Transverse colon (tissue), 4 donors: ENCODE measurements around the gene FBXL4. TPM values are rescaled to one million over a fixed set of nuclear protein-coding genes. Genes with fewer than 3 reads are reported as not detected.

Source experiments
- DNase-seq: peaks from one replicate; pipeline ENCODE4 v3.0.0-alpha.2; 2019
- H3K27ac ChIP-seq, 4 donors: fragments of 200-600 bp; sonication (generic); 2 replicates each; pipeline ENCODE4 v1.5.1; 2016 to 2018; ENCODE audit warnings: inconsistent platforms in 4 of 4
- H3K27me3 ChIP-seq: fragments of 200-600 bp; sonication (generic); 2 replicates; pipeline ENCODE4 v1.5.1; 2017; ENCODE audit warnings: inconsistent platforms
- H3K36me3 ChIP-seq, 4 donors: fragments of 200-600 bp; sonication (generic); 2 replicates each; pipeline ENCODE4 v1.5.1; 2017 to 2019; ENCODE audit warnings: inconsistent platforms in 4 of 4
- H3K4me1 ChIP-seq, 4 donors: fragments of 200-600 bp; sonication (generic); 2 replicates each; pipeline ENCODE4 v1.5.1; 2017 to 2020; ENCODE audit warnings: inconsistent platforms in 4 of 4
- H3K4me3 ChIP-seq, 4 donors: fragments of 200-600 bp; sonication (generic); 1 replicate in 1 of 4; 2 replicates in 3 of 4; pipeline versions ENCODE4 v1.5.1 to v1.6.1; 2017 to 2019; ENCODE audit warnings: inconsistent platforms in 4 of 4
- H3K9me3 ChIP-seq, 2 donors: fragments of 200-600 bp; sonication (generic); 2 replicates each; pipeline ENCODE4 v1.5.1; 2017 to 2019; ENCODE audit warnings: inconsistent platforms in 2 of 2
- EP300 ChIP-seq: sonication (generic); formaldehyde crosslinking; IDR thresholded peaks from one replicate; pipeline ENCODE4 v1.6.1; 2017; ENCODE audit warnings: antibody characterized with exemption, low read depth
- POLR2A ChIP-seq: fragments of 450-650 bp; IDR thresholded peaks from one replicate; pipeline ENCODE4 v1.6.1; 2016; ENCODE audit warnings: antibody characterized with exemption, mild to moderate bottlenecking, moderate library complexity
- POLR2AphosphoS5 ChIP-seq, 3 donors: sonication (generic); formaldehyde crosslinking; IDR thresholded peaks; one replicate each; pipeline ENCODE4 v1.6.1; 2016; ENCODE audit warnings: antibody characterized with exemption in 3 of 3
- WGBS, 2 donors: methylation state at CpG; one replicate each; pipeline ENCODE4 v1.1.5; 2018; ENCODE audit warnings: low coverage in 1 of 2; 5-methylcytosine and 5-hydroxymethylcytosine counted together
- in situ Hi-C, 4 donors: fragments of 200-750 bp; cut with MboI; loops; one replicate each; pipeline versions ENCODE4 v1.15.0 to v1.15.1; 2017; ENCODE audit warnings: low sequenced_read_pairs in 3 of 4, low pct_ligation_motif_present in 1 of 4, low pct_unique_long_range_greater_than_20kb in 1 of 4
- intact Hi-C: fragments of 100-400 bp; cut with DNase I; formaldehyde crosslinking; loops from one replicate; pipeline ENCODE4 v1.15.1; 2023; ENCODE audit warnings: low total_unique reads
- total RNA-seq, 4 donors: library from RNA; depleted of rRNA; stranded (reverse); fragments of >200 nt; gene quantifications; one replicate each; pipeline ENCODE4 v1.1.0, GENCODE V29; 2016
- TF ChIP-seq, protein P1 (sequence below), 5 experiments: fragments of 200-600 bp in 3 of 5; fragments of 450-650 bp in 2 of 5; sonication (generic) in 3 of 5; IDR thresholded peaks; 1 replicate in 2 of 5; 2 replicates in 3 of 5; pipeline ENCODE4 v1.5.1; 2016 to 2017; ENCODE audit warnings: antibody characterized with exemption in 5 of 5, inconsistent platforms in 3 of 5, mild to moderate bottlenecking in 2 of 5, moderate library complexity in 1 of 5

The FBXL4 gene
- total RNA-seq, 4 donors from 2014 or later, result 8.6 to 22.5 (median 13.5) TPM

DNA sequence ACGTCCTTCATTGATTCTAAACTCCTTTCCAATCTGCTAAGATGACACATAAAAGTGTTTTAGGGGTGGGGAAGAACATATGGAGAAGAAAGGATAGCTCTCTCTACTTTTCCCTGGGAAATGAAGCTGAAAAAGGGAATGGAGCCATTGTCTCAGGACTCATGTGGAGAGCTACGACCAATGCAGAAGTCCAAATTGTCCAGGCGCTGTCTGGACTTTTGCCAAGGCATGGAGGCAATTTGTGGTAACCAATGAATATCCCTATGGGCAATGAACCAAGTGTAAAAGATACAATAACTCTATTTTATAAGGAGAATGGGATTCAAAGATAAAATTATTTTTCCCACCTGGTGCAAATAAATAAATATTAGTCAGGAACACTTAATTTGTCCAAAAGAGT, 16.1 kb downstream of the FBXL4 start:
- in situ Hi-C loops, result no loop called here
- intact Hi-C loops, result no loop called here
- no peaks in the 10 kb centered on the region for H3K36me3 ChIP-seq
- H3K27me3 ChIP-seq, result no peaks in the 10 kb centered on the region
- H3K4me1 ChIP-seq, result no peaks in the 10 kb centered on the region
- TF ChIP-seq POLR2A (no peak), POLR2AphosphoS5 (IDR thresholded peaks at IDR 0.05) (no peak), EP300 (no peak)
- TF ChIP-seq, protein P1, sequence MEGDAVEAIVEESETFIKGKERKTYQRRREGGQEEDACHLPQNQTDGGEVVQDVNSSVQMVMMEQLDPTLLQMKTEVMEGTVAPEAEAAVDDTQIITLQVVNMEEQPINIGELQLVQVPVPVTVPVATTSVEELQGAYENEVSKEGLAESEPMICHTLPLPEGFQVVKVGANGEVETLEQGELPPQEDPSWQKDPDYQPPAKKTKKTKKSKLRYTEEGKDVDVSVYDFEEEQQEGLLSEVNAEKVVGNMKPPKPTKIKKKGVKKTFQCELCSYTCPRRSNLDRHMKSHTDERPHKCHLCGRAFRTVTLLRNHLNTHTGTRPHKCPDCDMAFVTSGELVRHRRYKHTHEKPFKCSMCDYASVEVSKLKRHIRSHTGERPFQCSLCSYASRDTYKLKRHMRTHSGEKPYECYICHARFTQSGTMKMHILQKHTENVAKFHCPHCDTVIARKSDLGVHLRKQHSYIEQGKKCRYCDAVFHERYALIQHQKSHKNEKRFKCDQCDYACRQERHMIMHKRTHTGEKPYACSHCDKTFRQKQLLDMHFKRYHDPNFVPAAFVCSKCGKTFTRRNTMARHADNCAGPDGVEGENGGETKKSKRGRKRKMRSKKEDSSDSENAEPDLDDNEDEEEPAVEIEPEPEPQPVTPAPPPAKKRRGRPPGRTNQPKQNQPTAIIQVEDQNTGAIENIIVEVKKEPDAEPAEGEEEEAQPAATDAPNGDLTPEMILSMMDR (IDR thresholded peaks at IDR 0.05), result no peak
- no peak for DNase-seq
- 83 to 89% methylated on average over 3 of the region's 3 CpGs for WGBS, 2 donors
- no peak overlapping the region for H3K4me3 ChIP-seq
- H3K9me3 ChIP-seq, result no peaks in the 10 kb centered on the region
- H3K27ac ChIP-seq, result no peak overlapping the region

DNA sequence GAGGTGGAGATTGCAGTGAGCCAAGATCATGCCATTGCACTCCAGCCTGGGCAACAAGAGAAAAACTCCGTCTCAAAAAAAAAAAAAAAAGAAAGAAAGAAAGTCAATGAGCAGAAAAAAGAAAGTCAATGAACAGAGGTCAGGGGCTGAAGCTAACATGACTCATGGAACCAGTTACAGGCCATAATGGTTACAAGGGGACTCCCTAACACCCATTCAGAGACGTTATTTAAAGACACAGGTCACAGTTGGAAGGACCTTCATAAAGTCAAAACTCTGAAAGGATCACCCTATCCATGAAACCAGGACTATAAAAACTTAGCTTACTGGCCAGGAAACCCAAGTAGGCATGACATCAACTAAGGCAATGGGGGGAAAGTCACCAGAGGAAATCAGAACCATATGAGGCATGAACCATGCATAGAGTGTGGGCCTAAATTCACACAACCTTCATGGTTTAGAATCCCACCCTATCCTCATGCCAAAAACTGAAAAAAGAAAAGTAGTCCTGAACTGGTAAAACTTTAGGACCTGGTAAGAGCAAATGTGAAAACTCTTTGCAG, 18.2 kb downstream of the FBXL4 start:
- Histone ChIP-seq H3K27me3 (no peaks in the 10 kb centered on the region), H3K9me3 (no peaks in the 10 kb centered on the region), H3K27ac (no peak overlapping the region), H3K36me3 (no peaks in the 10 kb centered on the region), H3K4me3 (no peak overlapping the region), H3K4me1 (no peaks in the 10 kb centered on the region)
- TF ChIP-seq POLR2AphosphoS5 (IDR thresholded peaks at IDR 0.05) (no peak), EP300 (no peak), POLR2A (no peak)
- TF ChIP-seq, protein P1 (IDR thresholded peaks at IDR 0.05), result no peak
- intact Hi-C loops (no loop called here), in situ Hi-C loops (no loop called here)
- WGBS, 2 donors, result 83 to 91% methylated on average over 1 to 2 of the region's 2 CpGs
- no peak for DNase-seq

GRCh38 chr6:98928688-98929087, 19.1 kb downstream of the FBXL4 start:
- no peak overlapping the region for H3K27ac ChIP-seq
- no peaks in the 10 kb centered on the region for H3K4me1 ChIP-seq
- no peaks in the 10 kb centered on the region for H3K9me3 ChIP-seq
- no peaks in the 10 kb centered on the region for H3K36me3 ChIP-seq
- intact Hi-C loops (no loop called here), in situ Hi-C loops (no loop called here)
- TF ChIP-seq POLR2AphosphoS5 (IDR thresholded peaks at IDR 0.05), result no peak
- no peak for TF ChIP-seq POLR2A
- no peak for TF ChIP-seq EP300
- TF ChIP-seq, protein P1 (IDR thresholded peaks at IDR 0.05), result no peak
- H3K4me3 ChIP-seq, result no peak overlapping the region
- H3K27me3 ChIP-seq, result no peaks in the 10 kb centered on the region
- WGBS, 2 donors, result 92 to 95% methylated on average over 3 of the region's 3 CpGs
- no peak for DNase-seq

- H3K27ac ChIP-seq, result no peak overlapping the region
- no peaks in the 10 kb centered on the region for H3K4me1 ChIP-seq
- DNase-seq, result no peak
- H3K36me3 ChIP-seq, result no peaks in the 10 kb centered on the region
- H3K27me3 ChIP-seq, result no peaks in the 10 kb centered on the region
- TF ChIP-seq EP300 (no peak), POLR2AphosphoS5 (IDR thresholded peaks at IDR 0.05) (no peak), POLR2A (no peak)
- TF ChIP-seq, protein P1 (IDR thresholded peaks at IDR 0.05), result no peak
- H3K9me3 ChIP-seq, result no peaks in the 10 kb centered on the region
- H3K4me3 ChIP-seq, result no peak overlapping the region
- in situ Hi-C loops, result no loop called here
- intact Hi-C loops, result no loop called here
Observed at GRCh38 chr6:98927534-98927933, 20.2 kb downstream of the FBXL4 start.
